Measurements from ENCODE around the gene LRRFIP1. TPM values are rescaled to one million over a fixed set of nuclear protein-coding genes. Genes with fewer than 3 reads are reported as not detected.

LRRFIP1 gene
- total RNA-seq, 6 experiments from 2014 or later = 90.6 to 107 (median 102) TPM

- H3K27ac Mint-ChIP-seq = peak overlapping the region; percentile 53
- DNase-seq = no peak
- H3K36me3 Mint-ChIP-seq (ENCODE audit: low read depth) = peaks cover 25% of the 10 kb centered on the region
- peaks cover 8% of the 10 kb centered on the region for H3K27me3 Mint-ChIP-seq (ENCODE audit: insufficient read depth)
- peaks cover 77% of the 10 kb centered on the region for H3K4me1 Mint-ChIP-seq (ENCODE audit: low read depth)
- no peak for TF ChIP-seq CTCF (IDR thresholded peaks at IDR 0.05)
- no peaks in the 10 kb centered on the region for H3K9me3 Mint-ChIP-seq
- H3K4me3 Mint-ChIP-seq = no peak overlapping the region
These were observed 88.1 kb downstream of the LRRFIP1 start for GRCh38 chr2:237715459-237715947.

- Mint-ChIP-seq H3K27ac (peak overlapping the region; percentile 19; the same call in 1 of the 2 replicates), H3K4me3 (no peak overlapping the region), H3K27me3 (ENCODE audit: insufficient read depth) (peaks cover 8% of the 10 kb centered on the region), H3K9me3 (no peaks in the 10 kb centered on the region), H3K36me3 (ENCODE audit: low read depth) (peaks cover 29% of the 10 kb centered on the region), H3K4me1 (ENCODE audit: low read depth) (peaks cover 82% of the 10 kb centered on the region)
- DNase-seq = no peak
- no peak for TF ChIP-seq CTCF (IDR thresholded peaks at IDR 0.05)
These were observed 88.6 kb downstream of the LRRFIP1 start for GRCh38 chr2:237716011-237716410.

DNA sequence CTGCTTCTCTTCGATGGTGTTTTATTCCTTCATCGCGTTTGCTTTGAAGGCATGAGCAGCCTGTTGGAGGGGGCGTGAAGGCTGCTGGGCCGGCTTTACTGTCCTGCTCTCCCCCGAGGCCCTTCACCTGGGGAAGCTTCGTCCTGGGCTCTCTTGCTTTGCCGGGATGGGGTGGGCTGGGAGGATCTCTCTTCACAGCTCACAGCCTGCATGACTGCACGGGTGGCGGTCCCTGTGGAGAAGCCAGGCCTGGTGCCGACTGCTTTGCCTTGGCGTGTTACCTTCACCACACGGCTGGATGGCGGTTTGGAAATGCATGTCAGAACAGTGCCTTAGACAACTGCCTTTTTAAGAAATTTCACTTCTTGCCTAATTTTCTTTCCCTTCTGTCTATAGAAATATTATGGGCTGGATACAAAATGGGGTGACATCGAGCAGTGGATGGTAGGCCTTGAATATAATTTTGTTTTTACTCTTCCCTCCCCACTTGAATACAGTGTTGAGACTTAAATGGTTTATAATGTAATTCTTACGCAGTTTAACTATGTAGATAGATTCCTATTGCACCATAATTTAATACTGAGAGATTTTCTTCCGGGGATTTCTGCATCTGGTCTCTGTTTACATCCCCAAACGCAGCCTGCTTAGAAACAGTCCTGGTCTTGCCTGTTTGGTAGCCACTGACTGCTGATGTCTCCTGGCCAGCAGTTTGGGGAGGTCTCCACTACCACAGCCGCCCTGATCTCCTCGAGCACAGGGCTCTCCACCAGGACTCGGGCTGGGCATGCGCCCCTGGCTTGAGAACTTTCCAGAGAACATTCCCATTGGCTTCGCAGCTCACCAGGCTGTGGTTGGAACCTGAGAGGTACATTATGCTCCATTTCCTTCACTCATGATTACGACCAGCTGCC, 90.2 kb downstream of the LRRFIP1 start:
- Mint-ChIP-seq H3K27me3 (ENCODE audit: insufficient read depth) (peaks cover 7% of the 10 kb centered on the region), H3K4me1 (ENCODE audit: low read depth) (peaks cover 93% of the 10 kb centered on the region), H3K4me3 (no peak overlapping the region), H3K36me3 (ENCODE audit: low read depth) (peaks cover 30% of the 10 kb centered on the region), H3K27ac (peak overlapping the region; percentile 45; the same call in 1 of the 2 replicates), H3K9me3 (no peaks in the 10 kb centered on the region)
- no peak for DNase-seq
- TF ChIP-seq CTCF (IDR thresholded peaks at IDR 0.05) = no peak

- peaks cover 89% of the 10 kb centered on the region for H3K4me1 Mint-ChIP-seq (ENCODE audit: low read depth)
- H3K4me3 Mint-ChIP-seq = no peak overlapping the region
- no peak for DNase-seq
- no peak for TF ChIP-seq CTCF (IDR thresholded peaks at IDR 0.05)
- H3K36me3 Mint-ChIP-seq (ENCODE audit: low read depth) = peaks cover 27% of the 10 kb centered on the region
- H3K27me3 Mint-ChIP-seq (ENCODE audit: insufficient read depth) = peaks cover 3% of the 10 kb centered on the region
- H3K9me3 Mint-ChIP-seq = no peaks in the 10 kb centered on the region
- peak overlapping the region; percentile 45 for H3K27ac Mint-ChIP-seq
These were observed 90.9 kb downstream of the LRRFIP1 start for GRCh38 chr2:237718277-237718634.

DNA sequence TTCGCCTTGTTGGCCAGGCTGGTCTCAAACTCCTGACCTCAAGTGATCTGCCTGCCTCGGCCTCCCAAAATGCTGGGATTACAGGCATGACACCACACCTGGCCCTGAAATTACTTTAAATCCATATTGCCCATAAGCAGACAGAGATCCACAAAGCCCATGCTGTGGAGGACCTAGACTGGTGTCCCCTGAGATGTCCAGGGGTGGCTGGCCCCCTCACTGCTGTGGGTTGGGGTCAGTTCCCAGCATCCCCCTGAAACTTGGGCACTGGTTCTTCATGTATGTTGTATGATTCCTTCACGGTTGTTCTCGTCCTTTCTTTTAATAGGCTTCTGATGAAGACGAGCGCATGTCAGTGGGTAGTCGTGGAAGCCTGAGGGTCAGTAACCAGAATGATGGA, 93.1 kb downstream of the LRRFIP1 start:
- Mint-ChIP-seq H3K27me3 (ENCODE audit: insufficient read depth) (peaks cover 3% of the 10 kb centered on the region), H3K27ac (peak overlapping the region; percentile 66), H3K36me3 (ENCODE audit: low read depth) (peaks cover 32% of the 10 kb centered on the region), H3K4me3 (peak overlapping the region; percentile 45), H3K9me3 (no peaks in the 10 kb centered on the region), H3K4me1 (ENCODE audit: low read depth) (peaks cover 80% of the 10 kb centered on the region)
- no peak for DNase-seq
- no peak for TF ChIP-seq CTCF (IDR thresholded peaks at IDR 0.05)

All from HFFc6 (cell line).